AG09309 (cell line): ENCODE results near the gene CCDC190.

Experiments
- DNase-seq: peaks from one replicate; pipeline ENCODE4 v3.0.0-alpha.2; 2010; ENCODE audit warnings: low read depth
- H3K4me3 ChIP-seq: 2 replicates; pipeline ENCODE4 v1.5.1; 2011; ENCODE audit warnings: mild to moderate bottlenecking, low read depth, low read length, moderate library complexity; ENCODE audit not compliant: control insufficient read depth
- TF ChIP-seq, protein P1 (sequence below): IDR thresholded peaks from 2 replicates; pipeline ENCODE4 v1.5.1; 2011; ENCODE audit warnings: mild to moderate bottlenecking, low read depth, low read length, inconsistent platforms; ENCODE audit not compliant: insufficient read depth, control insufficient read depth; ENCODE audit errors: missing control alignments

CCDC190 gene

DNA sequence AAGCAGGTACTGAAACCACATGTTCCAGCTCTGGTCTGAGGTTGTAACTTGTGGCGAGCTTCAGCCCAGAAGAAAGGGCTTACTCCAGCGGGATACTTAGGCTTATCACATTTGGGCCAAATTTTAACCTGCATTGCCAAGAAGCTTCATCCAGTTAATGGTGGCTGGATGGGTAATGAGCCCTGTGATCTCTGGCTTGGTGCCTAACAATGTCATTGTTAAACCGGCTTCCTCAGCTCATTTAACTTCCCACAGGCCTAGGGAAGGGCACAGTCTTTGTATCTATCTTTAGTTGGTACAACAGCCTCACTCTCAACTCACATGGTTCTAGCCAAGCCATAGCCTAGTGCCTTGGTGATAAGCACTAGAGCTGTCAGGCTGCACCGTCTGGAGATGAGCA is 43.6 kb upstream of the CCDC190 start:
- H3K4me3 ChIP-seq, result no peak overlapping the region
- TF ChIP-seq, protein P1, sequence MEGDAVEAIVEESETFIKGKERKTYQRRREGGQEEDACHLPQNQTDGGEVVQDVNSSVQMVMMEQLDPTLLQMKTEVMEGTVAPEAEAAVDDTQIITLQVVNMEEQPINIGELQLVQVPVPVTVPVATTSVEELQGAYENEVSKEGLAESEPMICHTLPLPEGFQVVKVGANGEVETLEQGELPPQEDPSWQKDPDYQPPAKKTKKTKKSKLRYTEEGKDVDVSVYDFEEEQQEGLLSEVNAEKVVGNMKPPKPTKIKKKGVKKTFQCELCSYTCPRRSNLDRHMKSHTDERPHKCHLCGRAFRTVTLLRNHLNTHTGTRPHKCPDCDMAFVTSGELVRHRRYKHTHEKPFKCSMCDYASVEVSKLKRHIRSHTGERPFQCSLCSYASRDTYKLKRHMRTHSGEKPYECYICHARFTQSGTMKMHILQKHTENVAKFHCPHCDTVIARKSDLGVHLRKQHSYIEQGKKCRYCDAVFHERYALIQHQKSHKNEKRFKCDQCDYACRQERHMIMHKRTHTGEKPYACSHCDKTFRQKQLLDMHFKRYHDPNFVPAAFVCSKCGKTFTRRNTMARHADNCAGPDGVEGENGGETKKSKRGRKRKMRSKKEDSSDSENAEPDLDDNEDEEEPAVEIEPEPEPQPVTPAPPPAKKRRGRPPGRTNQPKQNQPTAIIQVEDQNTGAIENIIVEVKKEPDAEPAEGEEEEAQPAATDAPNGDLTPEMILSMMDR, result no peak
- DNase-seq, result no peak

DNA sequence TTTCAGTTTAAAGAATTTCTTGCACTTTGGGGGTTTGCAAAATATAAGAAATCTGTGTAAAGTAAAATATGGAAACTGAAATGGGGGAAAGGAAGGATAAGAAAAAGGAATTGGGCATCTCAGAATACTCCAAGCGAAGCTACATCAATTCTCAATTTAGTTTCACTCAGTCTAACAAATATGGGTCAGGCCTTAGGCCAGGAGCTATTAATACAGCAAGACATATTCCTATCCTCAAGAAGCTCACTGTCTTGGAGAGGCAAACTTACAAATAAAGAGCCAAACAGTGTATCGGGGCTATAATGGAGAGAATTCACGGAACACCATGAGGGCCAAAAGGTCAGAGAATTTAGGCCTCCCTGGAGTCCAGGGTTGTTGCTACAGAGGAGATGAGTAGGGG is 43.0 kb upstream of the CCDC190 start:
- DNase-seq, result no peak
- TF ChIP-seq, protein P1, result no peak
- no peak overlapping the region for H3K4me3 ChIP-seq

DNA sequence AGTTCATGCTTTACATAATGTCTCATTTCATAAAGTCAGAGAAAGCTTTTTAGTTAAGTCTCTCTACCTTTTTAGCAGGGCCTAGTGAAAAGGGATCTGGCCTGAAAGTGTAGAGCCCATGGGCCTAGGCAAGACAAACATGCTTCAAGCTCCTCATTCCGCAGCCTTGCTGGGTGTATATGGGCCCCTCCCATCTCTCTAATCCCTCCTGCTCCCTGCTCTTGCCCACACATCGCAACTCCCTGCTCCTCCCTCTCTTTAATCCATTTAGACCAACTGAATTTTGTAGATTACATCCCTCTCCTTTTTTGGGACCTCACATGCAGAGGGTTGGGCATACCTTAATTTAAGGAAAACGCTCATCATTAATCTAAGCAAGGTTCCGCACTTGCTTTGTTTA is 42.3 kb upstream of the CCDC190 start:
- H3K4me3 ChIP-seq, result no peak overlapping the region
- no peak for DNase-seq
- TF ChIP-seq, protein P1, result no peak

DNA sequence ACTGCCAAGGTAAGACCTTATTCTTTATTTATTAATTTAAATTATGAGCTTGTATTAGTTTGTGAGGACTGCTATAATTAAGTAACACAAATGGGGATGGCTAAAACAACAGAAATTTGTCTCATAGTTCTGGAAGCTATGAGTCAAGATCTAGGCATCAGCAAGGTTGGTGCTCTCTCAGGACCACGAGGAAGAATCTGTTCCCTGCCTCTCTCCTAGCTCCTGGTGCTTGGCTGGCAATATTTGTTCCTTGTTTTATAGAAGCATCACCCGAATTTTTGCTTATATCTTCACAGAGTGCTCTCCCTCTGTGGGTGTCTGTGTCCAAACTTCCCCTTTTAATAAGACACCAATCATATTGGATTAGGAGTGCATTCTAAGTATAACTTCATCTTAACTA is 41.4 kb upstream of the CCDC190 start:
- TF ChIP-seq, protein P1, result no peak
- DNase-seq, result no peak

DNA sequence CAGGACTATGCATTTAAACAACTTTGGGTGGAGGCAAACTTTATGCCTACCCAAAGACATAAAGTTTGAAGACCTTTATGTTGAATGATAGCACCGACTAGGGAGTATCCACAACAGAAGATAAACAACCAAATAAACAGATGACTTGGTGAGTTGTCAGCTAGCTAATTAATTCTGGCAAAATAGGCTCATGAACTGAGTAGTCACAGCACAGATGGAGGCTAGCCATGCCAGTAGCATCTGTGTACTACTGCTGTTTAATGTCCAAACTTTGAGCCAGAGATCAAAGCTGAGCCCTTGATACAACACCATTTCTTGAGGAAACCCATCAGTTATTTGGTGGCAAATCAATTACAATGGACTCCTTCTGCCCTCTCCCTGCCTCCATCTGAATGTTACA is 40.3 kb upstream of the CCDC190 start:
- no peak for DNase-seq
- no peak overlapping the region for H3K4me3 ChIP-seq
- TF ChIP-seq, protein P1, result no peak

More for the DNA sequence above, 41.4 kb upstream of the CCDC190 start:
- no peak overlapping the region for H3K4me3 ChIP-seq

DNA sequence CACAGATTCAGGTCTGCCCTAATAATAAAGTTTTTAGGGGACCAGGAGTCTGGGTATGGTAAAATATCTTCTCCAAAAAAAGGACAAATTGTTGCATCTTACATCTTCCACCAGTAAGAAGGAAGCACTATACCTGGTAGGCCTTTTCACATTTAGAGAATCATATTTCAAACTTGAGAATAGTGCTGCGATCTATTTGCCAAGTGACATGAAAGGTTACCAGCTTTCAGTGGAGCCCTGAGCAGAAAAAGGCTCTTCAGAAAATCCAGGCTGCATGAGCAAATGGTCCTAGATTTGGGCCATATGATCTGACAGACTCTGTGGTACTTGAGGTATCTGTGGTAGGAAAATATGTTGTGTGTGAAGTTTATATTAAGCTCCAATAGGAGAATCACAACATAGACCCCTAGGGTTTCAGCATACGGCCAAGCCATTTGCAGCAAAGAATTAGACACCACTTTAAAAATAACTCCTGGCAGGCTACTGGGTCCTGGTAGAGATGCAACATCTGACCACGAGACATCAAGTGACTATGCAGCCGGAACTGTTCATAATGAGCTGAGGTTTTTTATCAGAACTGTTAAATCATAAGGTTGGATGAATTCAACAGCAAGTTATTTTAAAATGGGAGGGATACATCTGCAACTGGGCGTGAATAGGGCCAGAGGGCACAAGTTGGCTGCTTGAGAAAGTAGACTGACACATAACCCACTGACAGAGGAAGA is 38.6 kb upstream of the CCDC190 start:
- TF ChIP-seq, protein P1, result no peak
- peak; percentile 83 for DNase-seq
- H3K4me3 ChIP-seq, result no peak overlapping the region
